HL-60 (cell line): Measurements from ENCODE around the gene PLCB1.
"Not testable (repeated sequence)": the region's sequence is repeated elsewhere in the genome, so short reads cannot be mapped to it uniquely, and the experiment has no call there.

Source experiments
- DNase-seq, 2 experiments: peaks; one replicate each; pipeline ENCODE4 v3.0.0-alpha.2; 2010 to 2020; ENCODE audit warnings: low read depth in 1 of 2, low spot score in 1 of 2
- H3K27ac ChIP-seq: fragments of 250-450 bp; sonication (Bioruptor Pico); replicated peaks from 2 replicates; pipeline ENCODE4 v1.5.1; 2020; ENCODE audit warnings: mild to moderate bottlenecking, moderate library complexity
- H3K27me3 ChIP-seq: fragments of 250-450 bp; sonication (Bioruptor Pico); 2 replicates; pipeline ENCODE4 v1.5.1; 2021; ENCODE audit warnings: mild to moderate bottlenecking, moderate library complexity; ENCODE audit not compliant: insufficient read depth, poor library complexity, severe bottlenecking
- H3K4me3 ChIP-seq: replicated peaks from 2 replicates; pipeline ENCODE4 v1.5.1; 2011; ENCODE audit warnings: mild to moderate bottlenecking, control low read depth, low read length; ENCODE audit not compliant: insufficient read depth
- GABPA ChIP-seq: IDR thresholded peaks from 2 replicates; pipeline ENCODE4 v1.6.1; 2012; ENCODE audit warnings: low read depth
- POLR2AphosphoS5 ChIP-seq: IDR thresholded peaks from 2 replicates; pipeline ENCODE4 v1.6.1; 2012; ENCODE audit warnings: low read depth
- SPI1 ChIP-seq: IDR thresholded peaks from 2 replicates; pipeline ENCODE4 v1.6.1; 2012; ENCODE audit warnings: low read depth, mild to moderate bottlenecking, borderline replicate concordance
- TF ChIP-seq, protein P1 (sequence below): IDR thresholded peaks from one replicate; pipeline ENCODE4 v1.5.1; 2011; ENCODE audit warnings: low read length, control low read depth, inconsistent platforms; ENCODE audit not compliant: insufficient read depth
- TF ChIP-seq, protein P2 (sequence below): IDR thresholded peaks from 2 replicates; pipeline ENCODE4 v1.6.1; 2012; ENCODE audit warnings: low read depth; ENCODE audit not compliant: insufficient replicate concordance

Gene PLCB1

DNA sequence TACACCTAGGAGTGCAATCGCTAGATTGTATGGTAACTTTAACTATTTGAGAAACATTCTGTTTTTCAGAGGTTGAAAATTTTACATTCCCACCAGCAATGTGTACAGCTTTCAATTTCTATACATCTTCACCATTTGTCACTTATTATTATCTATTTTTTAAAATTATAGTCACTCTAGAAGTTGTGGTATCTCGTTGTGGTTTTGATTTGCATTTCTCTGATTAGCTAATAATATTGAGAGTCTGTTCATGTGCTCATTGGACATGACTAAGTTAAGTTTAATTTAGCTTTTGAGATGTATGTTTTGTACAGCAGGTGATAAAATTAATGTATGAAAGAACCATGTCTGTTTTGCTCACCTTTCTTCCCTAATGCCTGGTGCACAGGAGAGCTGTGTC, 34.8 kb upstream of the PLCB1 start:
- Histone ChIP-seq H3K27ac (no peak overlapping the region), H3K27me3 (no peaks in the 10 kb centered on the region)
- TF ChIP-seq, protein P1, sequence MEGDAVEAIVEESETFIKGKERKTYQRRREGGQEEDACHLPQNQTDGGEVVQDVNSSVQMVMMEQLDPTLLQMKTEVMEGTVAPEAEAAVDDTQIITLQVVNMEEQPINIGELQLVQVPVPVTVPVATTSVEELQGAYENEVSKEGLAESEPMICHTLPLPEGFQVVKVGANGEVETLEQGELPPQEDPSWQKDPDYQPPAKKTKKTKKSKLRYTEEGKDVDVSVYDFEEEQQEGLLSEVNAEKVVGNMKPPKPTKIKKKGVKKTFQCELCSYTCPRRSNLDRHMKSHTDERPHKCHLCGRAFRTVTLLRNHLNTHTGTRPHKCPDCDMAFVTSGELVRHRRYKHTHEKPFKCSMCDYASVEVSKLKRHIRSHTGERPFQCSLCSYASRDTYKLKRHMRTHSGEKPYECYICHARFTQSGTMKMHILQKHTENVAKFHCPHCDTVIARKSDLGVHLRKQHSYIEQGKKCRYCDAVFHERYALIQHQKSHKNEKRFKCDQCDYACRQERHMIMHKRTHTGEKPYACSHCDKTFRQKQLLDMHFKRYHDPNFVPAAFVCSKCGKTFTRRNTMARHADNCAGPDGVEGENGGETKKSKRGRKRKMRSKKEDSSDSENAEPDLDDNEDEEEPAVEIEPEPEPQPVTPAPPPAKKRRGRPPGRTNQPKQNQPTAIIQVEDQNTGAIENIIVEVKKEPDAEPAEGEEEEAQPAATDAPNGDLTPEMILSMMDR, result no peak
- TF ChIP-seq GABPA, result no peak
- TF ChIP-seq, protein P2, sequence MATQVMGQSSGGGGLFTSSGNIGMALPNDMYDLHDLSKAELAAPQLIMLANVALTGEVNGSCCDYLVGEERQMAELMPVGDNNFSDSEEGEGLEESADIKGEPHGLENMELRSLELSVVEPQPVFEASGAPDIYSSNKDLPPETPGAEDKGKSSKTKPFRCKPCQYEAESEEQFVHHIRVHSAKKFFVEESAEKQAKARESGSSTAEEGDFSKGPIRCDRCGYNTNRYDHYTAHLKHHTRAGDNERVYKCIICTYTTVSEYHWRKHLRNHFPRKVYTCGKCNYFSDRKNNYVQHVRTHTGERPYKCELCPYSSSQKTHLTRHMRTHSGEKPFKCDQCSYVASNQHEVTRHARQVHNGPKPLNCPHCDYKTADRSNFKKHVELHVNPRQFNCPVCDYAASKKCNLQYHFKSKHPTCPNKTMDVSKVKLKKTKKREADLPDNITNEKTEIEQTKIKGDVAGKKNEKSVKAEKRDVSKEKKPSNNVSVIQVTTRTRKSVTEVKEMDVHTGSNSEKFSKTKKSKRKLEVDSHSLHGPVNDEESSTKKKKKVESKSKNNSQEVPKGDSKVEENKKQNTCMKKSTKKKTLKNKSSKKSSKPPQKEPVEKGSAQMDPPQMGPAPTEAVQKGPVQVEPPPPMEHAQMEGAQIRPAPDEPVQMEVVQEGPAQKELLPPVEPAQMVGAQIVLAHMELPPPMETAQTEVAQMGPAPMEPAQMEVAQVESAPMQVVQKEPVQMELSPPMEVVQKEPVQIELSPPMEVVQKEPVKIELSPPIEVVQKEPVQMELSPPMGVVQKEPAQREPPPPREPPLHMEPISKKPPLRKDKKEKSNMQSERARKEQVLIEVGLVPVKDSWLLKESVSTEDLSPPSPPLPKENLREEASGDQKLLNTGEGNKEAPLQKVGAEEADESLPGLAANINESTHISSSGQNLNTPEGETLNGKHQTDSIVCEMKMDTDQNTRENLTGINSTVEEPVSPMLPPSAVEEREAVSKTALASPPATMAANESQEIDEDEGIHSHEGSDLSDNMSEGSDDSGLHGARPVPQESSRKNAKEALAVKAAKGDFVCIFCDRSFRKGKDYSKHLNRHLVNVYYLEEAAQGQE, result no peak
- no peak for TF ChIP-seq POLR2AphosphoS5
- no peak for TF ChIP-seq SPI1

DNA sequence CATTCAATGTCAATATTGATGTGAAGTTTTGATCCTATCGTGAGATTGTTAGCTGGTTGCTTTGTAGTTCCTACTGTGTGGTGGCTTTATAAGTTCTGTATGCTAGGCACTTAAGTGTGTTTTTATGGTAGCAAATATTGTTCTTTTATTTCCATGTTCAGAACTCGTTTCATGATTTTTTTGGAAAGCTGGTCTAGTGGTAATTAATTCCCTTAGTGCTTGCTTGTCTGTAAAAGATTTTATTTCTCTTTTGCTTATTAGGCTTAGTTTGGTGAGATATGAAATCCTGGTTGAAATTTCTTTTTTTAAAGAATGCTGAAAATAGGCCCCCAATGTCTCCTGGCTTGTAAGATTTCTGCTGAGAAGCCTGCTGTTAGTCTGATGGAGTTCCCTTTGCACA, 27.8 kb upstream of the PLCB1 start:
- Histone ChIP-seq H3K27me3 (no peaks in the 10 kb centered on the region), H3K4me3 (no peak overlapping the region), H3K27ac (no peak overlapping the region)
- no peak for DNase-seq
- no peak for TF ChIP-seq GABPA
- TF ChIP-seq POLR2AphosphoS5, result no peak
- TF ChIP-seq, protein P1, result no peak
- TF ChIP-seq, protein P2, result no peak
- no peak for TF ChIP-seq SPI1

More for the DNA sequence above, 34.8 kb upstream of the PLCB1 start:
- DNase-seq, result no peak
- no peak overlapping the region for H3K4me3 ChIP-seq

DNA sequence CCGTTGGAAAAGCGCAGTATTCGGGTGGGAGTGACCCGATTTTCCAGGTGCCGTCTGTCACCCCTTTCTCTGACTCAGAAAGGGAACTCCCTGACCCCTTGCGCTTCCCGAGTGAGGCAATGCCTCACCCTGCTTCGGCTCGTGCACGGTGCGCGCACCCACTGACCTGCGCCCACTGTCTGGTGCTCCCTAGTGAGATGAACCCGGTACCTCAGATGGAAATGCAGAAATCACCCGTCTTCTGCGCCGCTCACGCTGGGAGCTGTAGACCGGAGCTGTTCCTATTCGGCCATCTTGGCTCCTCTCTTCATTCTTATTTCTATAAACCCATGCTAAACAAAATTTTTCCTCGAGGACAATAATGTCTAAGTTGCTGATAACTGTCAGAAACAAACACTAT, 17.5 kb upstream of the PLCB1 start:
- DNase-seq, H3K27ac ChIP-seq, H3K4me3 ChIP-seq, H3K27me3 ChIP-seq: not testable (repeated sequence)

DNA sequence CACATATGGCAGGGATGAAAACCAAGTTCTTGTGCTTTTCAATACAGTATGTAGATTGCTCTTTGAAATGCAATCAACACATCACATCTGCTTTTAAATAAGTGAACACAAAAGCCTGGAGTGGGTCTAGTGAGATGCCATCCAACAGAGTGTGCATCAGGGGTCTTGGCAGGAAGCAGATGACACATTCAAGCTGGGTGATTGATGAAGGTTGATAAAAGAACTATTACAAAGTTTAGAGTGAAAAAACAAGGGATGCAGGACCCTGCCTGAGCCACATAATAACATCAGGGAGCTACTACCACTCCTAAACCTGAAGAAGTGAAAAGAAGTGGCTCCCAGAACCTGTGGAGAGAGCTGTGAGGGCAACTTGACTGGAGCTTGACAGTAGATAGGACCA, 16.6 kb upstream of the PLCB1 start:
- Histone ChIP-seq H3K27me3 (no peaks in the 10 kb centered on the region), H3K4me3 (no peak overlapping the region), H3K27ac (no peak overlapping the region)
- TF ChIP-seq, protein P1, result no peak
- TF ChIP-seq SPI1 (no peak), GABPA (no peak), POLR2AphosphoS5 (no peak)
- TF ChIP-seq, protein P2, result no peak
- no peak for DNase-seq
